ENCODE results near the gene NGLY1. TPM values are rescaled to one million over a fixed set of nuclear protein-coding genes. Genes with fewer than 3 reads are reported as not detected.

Gene NGLY1
- total RNA-seq, 1 experiment from 2014 or later: 47.7 TPM

DNA sequence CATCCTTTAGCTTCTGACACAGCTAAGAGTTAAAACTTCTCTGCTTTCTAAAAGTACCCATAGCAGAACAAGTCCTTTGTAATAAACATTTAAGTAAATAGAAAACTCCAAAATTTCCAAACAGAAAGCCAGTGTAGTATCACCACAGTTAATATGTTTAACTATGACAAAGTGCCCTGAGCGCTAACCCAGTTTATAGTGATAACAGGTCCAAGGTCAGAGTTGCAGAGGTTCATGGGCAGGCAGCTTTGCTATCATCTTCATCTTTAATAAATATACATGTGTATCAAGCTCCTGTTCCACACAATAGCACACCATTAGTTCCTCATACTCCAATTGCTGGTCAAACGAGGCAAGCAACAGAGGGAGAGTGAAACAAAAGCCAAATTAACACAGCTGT is 106.1 kb downstream of the NGLY1 start:
- H3K36me3 ChIP-seq (ENCODE audit: low read depth, low read length): no peaks in the 10 kb centered on the region
- intact Hi-C loops (cut with micrococcal nuclease): no loop called here

DNA sequence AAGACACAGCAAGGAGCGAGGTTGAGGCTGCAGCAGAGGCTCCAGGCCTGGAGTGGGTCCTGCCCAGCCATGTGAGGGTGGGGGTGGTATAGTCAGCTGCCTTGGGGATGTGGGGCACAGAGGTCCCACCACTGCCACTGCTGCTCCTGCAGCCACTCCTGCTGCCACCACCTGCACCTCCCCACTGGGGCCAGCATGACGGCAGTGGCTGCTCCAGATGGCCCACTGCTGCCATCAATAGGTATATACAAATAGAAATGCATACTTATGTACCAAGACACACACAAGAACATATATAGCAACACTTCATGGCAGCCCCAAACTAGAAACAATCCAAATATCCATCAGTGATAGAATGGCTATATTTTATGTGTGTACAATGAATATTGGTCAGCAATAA is 108.6 kb downstream of the NGLY1 start:
- ChIA-PET POLR2A (ENCODE audit: unreplicated experiment) (no interaction called here), CTCF (no interaction called here)
- Histone ChIP-seq H3K36me3 (ENCODE audit: low read depth, low read length) (no peaks in the 10 kb centered on the region), H3K9me2 (replicated peaks; ENCODE audit: low read length) (no peaks in the 10 kb centered on the region), H3K27me3 (ENCODE audit: low read length) (no peaks in the 10 kb centered on the region), H3K9me3 (ENCODE audit: low read length) (no peaks in the 10 kb centered on the region), H3F3A (ENCODE audit: low read length, unreplicated experiment) (no peaks in the 10 kb centered on the region), H4K20me1 (ENCODE audit: low read length) (no peaks in the 10 kb centered on the region), H3K4me1 (ENCODE audit: insufficient read depth, low read length) (no peaks in the 10 kb centered on the region), H2AFZ (ENCODE audit: low read length) (no peak overlapping the region), H3K4me3 (ENCODE audit: low read length) (no peak overlapping the region), H3K4me2 (ENCODE audit: low read length) (no peak overlapping the region), H3K9ac (ENCODE audit: low read length) (no peak overlapping the region), H3K79me2 (ENCODE audit: low read length) (no peaks in the 10 kb centered on the region), H3K27ac (ENCODE audit: low read length) (no peak overlapping the region)
- DNase-seq: no peak
- ATAC-seq: no peak
- TF ChIP-seq EZH2phosphoT487 (IDR thresholded peaks at IDR 0.05; ENCODE audit: borderline replicate concordance, low read length) (no peak), CTCF (conservative IDR thresholded peaks at IDR 0.05; ENCODE audit: low read depth, low read length) (no peak), EZH2 (IDR thresholded peaks at IDR 0.05; ENCODE audit: low read length, unreplicated experiment) (no peak)
- intact Hi-C loops (cut with micrococcal nuclease): no loop called here
- no TSS peak for BruUV-seq (replicated peaks)

More for the DNA sequence above, 106.1 kb downstream of the NGLY1 start:
- no TSS peak for BruUV-seq (replicated peaks)
- H3K27ac ChIP-seq (ENCODE audit: low read length): no peak overlapping the region
- no peaks in the 10 kb centered on the region for H4K20me1 ChIP-seq (ENCODE audit: low read length)
- no peaks in the 10 kb centered on the region for H3F3A ChIP-seq (ENCODE audit: low read length, unreplicated experiment)
- POLR2A ChIA-PET (ENCODE audit: unreplicated experiment): no interaction called here
- no peaks in the 10 kb centered on the region for H3K9me3 ChIP-seq (ENCODE audit: low read length)
- ATAC-seq (no peak), DNase-seq (no peak)
- no peaks in the 10 kb centered on the region for H3K9me2 ChIP-seq (replicated peaks; ENCODE audit: low read length)
- H3K4me2 ChIP-seq (ENCODE audit: low read length): no peak overlapping the region
- TF ChIP-seq CTCF (conservative IDR thresholded peaks at IDR 0.05; ENCODE audit: low read depth, low read length) (no peak), EZH2 (IDR thresholded peaks at IDR 0.05; ENCODE audit: low read length, unreplicated experiment) (no peak), EZH2phosphoT487 (IDR thresholded peaks at IDR 0.05; ENCODE audit: borderline replicate concordance, low read length) (no peak)
- H3K27me3 ChIP-seq (ENCODE audit: low read length): no peaks in the 10 kb centered on the region
- H3K4me3 ChIP-seq (ENCODE audit: low read length): no peak overlapping the region
- no peak overlapping the region for H3K9ac ChIP-seq (ENCODE audit: low read length)
- no peak overlapping the region for H2AFZ ChIP-seq (ENCODE audit: low read length)
- CTCF ChIA-PET: no interaction called here
- no peaks in the 10 kb centered on the region for H3K79me2 ChIP-seq (ENCODE audit: low read length)
- no peaks in the 10 kb centered on the region for H3K4me1 ChIP-seq (ENCODE audit: insufficient read depth, low read length)

DNA sequence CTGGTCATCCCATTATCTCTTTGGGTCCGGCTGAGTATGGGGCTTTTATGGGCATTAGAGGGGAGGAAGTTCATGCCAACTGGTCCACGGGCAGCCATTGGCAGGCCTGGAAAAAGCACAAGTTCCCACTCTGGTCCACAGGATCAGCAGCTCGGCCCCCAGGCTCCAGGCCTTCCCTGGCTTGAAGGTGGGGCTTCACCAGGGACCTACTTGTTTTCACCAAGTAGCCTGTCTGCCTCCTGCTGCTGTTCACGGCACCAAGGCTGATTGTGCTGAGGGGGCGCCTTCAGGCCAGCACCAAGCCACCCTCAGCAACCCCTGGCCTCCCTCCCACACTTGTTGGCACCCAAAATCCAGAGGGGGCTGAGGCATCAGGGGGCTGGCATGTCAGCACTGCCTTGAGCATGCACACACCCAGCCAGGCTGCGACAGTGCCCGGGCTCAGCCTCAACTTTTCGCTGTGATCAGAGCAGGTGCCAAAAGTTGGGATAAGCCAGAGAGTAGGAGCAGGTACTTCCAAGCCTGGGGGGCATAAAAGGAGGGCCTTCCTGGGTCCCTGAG is 109.4 kb downstream of the NGLY1 start:
- no peak overlapping the region for H3K27ac ChIP-seq (ENCODE audit: low read length)
- no peak for ATAC-seq
- H4K20me1 ChIP-seq (ENCODE audit: low read length): no peaks in the 10 kb centered on the region
- H3K36me3 ChIP-seq (ENCODE audit: low read depth, low read length): no peaks in the 10 kb centered on the region
- H3K4me3 ChIP-seq (ENCODE audit: low read length): no peak overlapping the region
- H3K9me3 ChIP-seq (ENCODE audit: low read length): no peaks in the 10 kb centered on the region
- BruUV-seq (replicated peaks): no TSS peak
- no peak overlapping the region for H2AFZ ChIP-seq (ENCODE audit: low read length)
- intact Hi-C loops (cut with micrococcal nuclease): no loop called here
- no peaks in the 10 kb centered on the region for H3K9me2 ChIP-seq (replicated peaks; ENCODE audit: low read length)
- ChIA-PET POLR2A (ENCODE audit: unreplicated experiment) (no interaction called here), CTCF (no interaction called here)
- no peaks in the 10 kb centered on the region for H3F3A ChIP-seq (ENCODE audit: low read length, unreplicated experiment)
- H3K9ac ChIP-seq (ENCODE audit: low read length): no peak overlapping the region
- no peak overlapping the region for H3K4me2 ChIP-seq (ENCODE audit: low read length)
- no peak for DNase-seq
- H3K79me2 ChIP-seq (ENCODE audit: low read length): no peaks in the 10 kb centered on the region
- H3K27me3 ChIP-seq (ENCODE audit: low read length): no peaks in the 10 kb centered on the region
- TF ChIP-seq EZH2phosphoT487 (IDR thresholded peaks at IDR 0.05; ENCODE audit: borderline replicate concordance, low read length): no peak
- TF ChIP-seq EZH2 (IDR thresholded peaks at IDR 0.05; ENCODE audit: low read length, unreplicated experiment): no peak
- no peak for TF ChIP-seq CTCF (conservative IDR thresholded peaks at IDR 0.05; ENCODE audit: low read depth, low read length)
- H3K4me1 ChIP-seq (ENCODE audit: insufficient read depth, low read length): no peaks in the 10 kb centered on the region

All from PC-3 (cell line).